ENCODE data around the gene DUSP8.

The DUSP8 gene

GRCh38 chr11:1532014-1532586 lies 40.0 kb downstream of the DUSP8 start:
- peak overlapping the region in 1 of 2 donors; percentile 5 for H3K4me3 ChIP-seq
- H3K4me1 ChIP-seq = peaks cover 0 to 71% (median 55%) of the 10 kb centered on the region in 4 donors
- DNase-seq = peak; percentile 52 to 92
- no peaks in the 10 kb centered on the region for H3K27me3 ChIP-seq
- TF ChIP-seq CTCF (IDR thresholded peaks at IDR 0.05) = no peak
- intact Hi-C loops (cut with DNase I; ENCODE audit: low total_unique reads) = no loop called here
- H3K36me3 ChIP-seq = peaks cover 11 to 20% (median 13%) of the 10 kb centered on the region in 3 donors
- peak overlapping the region; percentile 72 to 76 for H3K27ac ChIP-seq
- no peaks in the 10 kb centered on the region for H3K9me3 ChIP-seq

GRCh38 chr11:1531449-1532013 lies 40.5 kb downstream of the DUSP8 start:
- peaks cover 11 to 20% (median 13%) of the 10 kb centered on the region in 3 donors for H3K36me3 ChIP-seq
- H3K4me1 ChIP-seq = peaks cover 0 to 73% (median 52%) of the 10 kb centered on the region in 4 donors
- H3K27ac ChIP-seq = peak overlapping the region; percentile 72 to 76
- TF ChIP-seq CTCF (IDR thresholded peaks at IDR 0.05) = no peak
- no peaks in the 10 kb centered on the region for H3K27me3 ChIP-seq
- peak overlapping the region in 1 of 2 donors; percentile 5 for H3K4me3 ChIP-seq
- intact Hi-C loops (cut with DNase I; ENCODE audit: low total_unique reads) = no loop called here
- DNase-seq = no peak
- no peaks in the 10 kb centered on the region for H3K9me3 ChIP-seq

- peaks cover 0 to 69% (median 48%) of the 10 kb centered on the region in 4 donors for H3K4me1 ChIP-seq
- no peak for TF ChIP-seq CTCF (IDR thresholded peaks at IDR 0.05)
- intact Hi-C loops (cut with DNase I; ENCODE audit: low total_unique reads) = no loop called here
- H3K27me3 ChIP-seq = no peaks in the 10 kb centered on the region
- DNase-seq = no peak
- H3K4me3 ChIP-seq = no peak overlapping the region
- peaks cover 7 to 16% (median 9%) of the 10 kb centered on the region in 3 donors for H3K36me3 ChIP-seq
- no peaks in the 10 kb centered on the region for H3K9me3 ChIP-seq
- peak overlapping the region; percentile 72 to 76 for H3K27ac ChIP-seq
These were observed 41.2 kb downstream of the DUSP8 start for GRCh38 chr11:1530686-1531448.

GRCh38 chr11:1529774-1530173 lies 42.3 kb downstream of the DUSP8 start:
- Histone ChIP-seq H3K27me3 (no peaks in the 10 kb centered on the region), H3K9me3 (no peaks in the 10 kb centered on the region), H3K4me1 (peaks cover 0 to 58% (median 38%) of the 10 kb centered on the region in 4 donors), H3K27ac (no peak overlapping the region), H3K4me3 (no peak overlapping the region), H3K36me3 (peaks cover 0 to 6% (median 0%) of the 10 kb centered on the region in 3 donors)
- intact Hi-C loops (cut with DNase I; ENCODE audit: low total_unique reads) = loop anchor here (10.0 kb wide), 1 partner anchor 255 kb away; no protein-coding TSS in a partner anchor
- no peak for DNase-seq
- TF ChIP-seq CTCF (IDR thresholded peaks at IDR 0.05) = no peak

GRCh38 chr11:1529286-1529685 lies 42.8 kb downstream of the DUSP8 start:
- Histone ChIP-seq H3K4me1 (peaks cover 0 to 54% (median 33%) of the 10 kb centered on the region in 4 donors), H3K9me3 (no peaks in the 10 kb centered on the region), H3K36me3 (peaks cover 0 to 1% (median 0%) of the 10 kb centered on the region in 3 donors), H3K27ac (no peak overlapping the region), H3K27me3 (no peaks in the 10 kb centered on the region), H3K4me3 (no peak overlapping the region)
- DNase-seq = no peak
- TF ChIP-seq CTCF (IDR thresholded peaks at IDR 0.05) = no peak
- intact Hi-C loops (cut with DNase I; ENCODE audit: low total_unique reads) = loop anchor here (10.0 kb wide), 1 partner anchor 254 kb away; no protein-coding TSS in a partner anchor

All from tibial artery (tissue), 4 donors.